Tibial nerve (tissue), 3 donors: ENCODE results near the gene CSNK1G2.

ENCODE experiments used
- CTCF ChIP-seq, 5 experiments: fragments of 200-600 bp in 3 of 5; fragments of 450-650 bp in 2 of 5; sonication (generic) in 3 of 5; IDR thresholded peaks; one replicate each; pipeline ENCODE4 v1.5.1; 2016 to 2019; ENCODE audit warnings: antibody characterized with exemption in 5 of 5, mild to moderate bottlenecking in 3 of 5, moderate library complexity in 2 of 5
- POLR2A ChIP-seq, 2 donors: fragments of 450-650 bp; IDR thresholded peaks; one replicate each; pipeline ENCODE4 v1.6.1; 2017; ENCODE audit warnings: antibody characterized with exemption in 2 of 2, mild to moderate bottlenecking in 2 of 2, moderate library complexity in 2 of 2

DNA sequence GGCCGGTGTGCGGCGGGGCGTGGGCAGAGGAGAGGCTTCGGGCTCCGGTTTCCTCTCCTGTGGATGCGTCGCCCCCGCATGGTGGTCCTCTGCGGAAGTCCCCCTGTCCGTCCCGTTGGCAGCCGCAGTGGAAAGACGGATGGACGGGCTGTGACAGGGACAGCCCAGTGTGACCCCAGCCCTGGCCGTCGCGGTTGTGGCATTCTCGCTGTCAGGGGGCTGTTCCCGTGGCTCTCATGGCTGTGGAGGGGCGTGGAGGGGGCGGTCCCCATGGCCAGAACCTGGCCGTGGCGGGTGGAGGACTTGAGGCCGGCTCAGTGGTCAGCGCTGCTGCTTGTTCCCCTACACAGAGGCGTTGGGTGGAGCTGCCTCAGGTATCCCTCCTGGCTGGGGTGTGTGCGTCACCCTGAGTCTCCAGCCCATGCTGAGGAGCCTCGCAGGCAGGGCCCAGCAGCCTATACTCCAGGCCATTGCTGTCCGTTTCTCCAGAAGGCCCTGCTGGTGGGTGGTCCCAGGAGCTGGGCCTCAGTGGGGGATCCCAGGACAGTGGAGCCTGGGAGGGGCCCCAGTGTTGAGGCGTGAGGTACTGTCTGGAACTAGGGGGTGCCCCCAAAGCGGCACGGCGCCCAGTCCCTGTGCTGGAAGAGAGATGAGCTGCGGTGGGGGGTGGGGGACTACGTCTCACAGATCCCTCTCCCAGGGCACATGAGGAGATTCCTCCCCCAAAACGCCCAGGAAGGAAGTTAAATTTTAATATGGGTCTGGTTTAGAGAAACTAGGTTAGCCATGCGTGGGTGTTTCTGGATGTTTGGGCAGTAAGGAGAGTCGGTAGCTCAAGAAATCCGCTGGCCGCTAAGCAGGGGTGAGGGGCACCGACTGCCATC lies 20.3 kb downstream of the CSNK1G2 start:
- TF ChIP-seq CTCF (IDR thresholded peaks at IDR 0.05), result no peak
- no peak for TF ChIP-seq POLR2A (IDR thresholded peaks at IDR 0.05)
